Measurements from ENCODE around the gene DDOST.

The DDOST gene

DNA sequence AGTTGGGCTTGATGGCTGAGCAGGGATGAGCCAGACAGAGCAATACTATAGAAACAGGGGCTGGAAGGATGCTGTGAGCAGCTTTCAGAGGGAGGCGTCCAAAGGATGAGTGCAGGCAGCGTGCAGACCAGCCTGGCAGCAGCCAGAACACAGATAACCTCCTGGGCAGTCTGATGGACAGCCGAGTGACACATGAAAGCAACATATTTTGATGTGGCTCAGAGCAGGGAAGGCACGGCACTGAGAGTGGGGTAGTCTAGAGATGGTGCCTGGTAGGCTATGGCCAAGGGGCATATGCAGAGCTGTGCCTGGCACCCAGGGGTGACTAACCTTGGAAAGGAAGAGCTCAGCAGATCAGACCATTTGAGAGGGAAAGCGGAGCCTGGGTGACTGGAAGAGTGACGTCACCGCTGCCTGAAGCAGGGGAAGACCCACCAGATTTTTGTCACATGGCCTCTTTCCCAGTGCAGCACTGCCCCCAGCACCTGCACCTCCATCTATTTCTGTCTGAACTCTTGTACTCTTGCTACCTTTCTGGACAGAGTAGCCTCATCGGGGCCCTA is 24.3 kb downstream of the DDOST start:
- DNase-seq (ENCODE audit: low read depth), result no peak
- H3K4me3 ChIP-seq (ENCODE audit: low read depth, low read length), result no peak overlapping the region
- TF ChIP-seq, protein P1, sequence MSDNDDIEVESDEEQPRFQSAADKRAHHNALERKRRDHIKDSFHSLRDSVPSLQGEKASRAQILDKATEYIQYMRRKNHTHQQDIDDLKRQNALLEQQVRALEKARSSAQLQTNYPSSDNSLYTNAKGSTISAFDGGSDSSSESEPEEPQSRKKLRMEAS (IDR thresholded peaks at IDR 0.05; ENCODE audit: low read depth, low read length), result no peak
- TF ChIP-seq, protein P2, sequence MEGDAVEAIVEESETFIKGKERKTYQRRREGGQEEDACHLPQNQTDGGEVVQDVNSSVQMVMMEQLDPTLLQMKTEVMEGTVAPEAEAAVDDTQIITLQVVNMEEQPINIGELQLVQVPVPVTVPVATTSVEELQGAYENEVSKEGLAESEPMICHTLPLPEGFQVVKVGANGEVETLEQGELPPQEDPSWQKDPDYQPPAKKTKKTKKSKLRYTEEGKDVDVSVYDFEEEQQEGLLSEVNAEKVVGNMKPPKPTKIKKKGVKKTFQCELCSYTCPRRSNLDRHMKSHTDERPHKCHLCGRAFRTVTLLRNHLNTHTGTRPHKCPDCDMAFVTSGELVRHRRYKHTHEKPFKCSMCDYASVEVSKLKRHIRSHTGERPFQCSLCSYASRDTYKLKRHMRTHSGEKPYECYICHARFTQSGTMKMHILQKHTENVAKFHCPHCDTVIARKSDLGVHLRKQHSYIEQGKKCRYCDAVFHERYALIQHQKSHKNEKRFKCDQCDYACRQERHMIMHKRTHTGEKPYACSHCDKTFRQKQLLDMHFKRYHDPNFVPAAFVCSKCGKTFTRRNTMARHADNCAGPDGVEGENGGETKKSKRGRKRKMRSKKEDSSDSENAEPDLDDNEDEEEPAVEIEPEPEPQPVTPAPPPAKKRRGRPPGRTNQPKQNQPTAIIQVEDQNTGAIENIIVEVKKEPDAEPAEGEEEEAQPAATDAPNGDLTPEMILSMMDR (IDR thresholded peaks at IDR 0.05; ENCODE audit: low read depth, low read length), result no peak
- no peak for TF ChIP-seq POLR2A (IDR thresholded peaks at IDR 0.05; ENCODE audit: extremely low read depth, insufficient read length)
- no peak for TF ChIP-seq MYC (IDR thresholded peaks at IDR 0.05; ENCODE audit: low read depth, low read length)

DNA sequence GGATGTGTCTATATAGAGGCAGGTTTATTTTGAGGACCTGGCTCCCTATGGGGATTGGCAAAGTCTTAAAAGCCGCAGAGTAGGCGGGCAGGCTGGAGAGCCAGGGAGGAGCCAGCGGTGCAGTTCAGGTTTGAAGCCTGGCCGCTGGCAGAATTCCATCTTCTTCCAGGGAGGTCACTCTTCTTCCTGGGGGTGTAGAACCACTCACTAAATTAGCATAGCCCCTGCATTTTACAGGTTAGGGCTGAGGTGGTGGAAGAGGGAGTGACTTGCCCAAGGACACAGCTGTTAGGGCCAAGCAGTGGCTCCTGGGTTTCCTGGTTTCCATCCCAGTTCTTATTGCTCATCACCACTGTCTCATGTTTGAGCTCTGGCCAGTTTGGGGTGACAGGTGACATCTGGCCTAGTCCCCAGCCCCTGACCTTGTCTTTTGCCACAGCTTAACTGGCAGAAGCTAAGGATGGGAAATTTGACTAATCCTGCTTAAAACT is 26.5 kb downstream of the DDOST start:
- peak; percentile 73 for DNase-seq (ENCODE audit: low read depth)
- TF ChIP-seq, protein P2 (IDR thresholded peaks at IDR 0.05; ENCODE audit: low read depth, low read length), result no peak
- no peak for TF ChIP-seq MYC (IDR thresholded peaks at IDR 0.05; ENCODE audit: low read depth, low read length)
- TF ChIP-seq, protein P1 (IDR thresholded peaks at IDR 0.05; ENCODE audit: low read depth, low read length), result no peak
- no peak for TF ChIP-seq POLR2A (IDR thresholded peaks at IDR 0.05; ENCODE audit: extremely low read depth, insufficient read length)
- peak overlapping the region; percentile 69 for H3K4me3 ChIP-seq (ENCODE audit: low read depth, low read length)

DNA sequence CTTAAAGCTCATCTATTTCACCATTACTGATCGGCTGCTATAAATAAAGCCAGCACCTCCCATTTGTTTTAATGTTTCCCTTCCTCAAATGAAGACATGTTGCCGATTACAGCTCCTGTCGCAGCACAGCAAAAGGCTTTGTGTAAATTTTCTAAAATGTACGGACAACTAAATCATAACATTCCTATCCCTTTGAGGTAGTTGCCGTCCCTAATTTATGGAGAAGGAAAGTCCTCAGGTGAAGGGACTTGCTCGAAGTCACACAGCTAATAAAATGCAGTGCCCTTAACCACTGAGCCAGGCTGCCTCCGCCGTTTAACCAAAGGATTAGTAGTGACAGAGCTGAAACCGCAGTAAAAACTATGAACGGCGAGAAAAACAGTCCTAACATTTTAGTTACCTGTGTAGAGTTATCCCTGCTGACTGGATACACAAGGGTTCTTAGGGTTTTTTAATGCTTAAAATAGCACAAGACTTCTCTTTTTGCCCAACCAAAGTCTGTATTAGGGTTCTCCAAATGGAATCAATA is 27.0 kb downstream of the DDOST start:
- peak overlapping the region; percentile 69 for H3K4me3 ChIP-seq (ENCODE audit: low read depth, low read length)
- DNase-seq (ENCODE audit: low read depth), result peak; percentile 46
- TF ChIP-seq, protein P2 (IDR thresholded peaks at IDR 0.05; ENCODE audit: low read depth, low read length), result no peak
- TF ChIP-seq POLR2A (IDR thresholded peaks at IDR 0.05; ENCODE audit: extremely low read depth, insufficient read length) (no peak), MYC (IDR thresholded peaks at IDR 0.05; ENCODE audit: low read depth, low read length) (no peak)
- TF ChIP-seq, protein P1 (IDR thresholded peaks at IDR 0.05; ENCODE audit: low read depth, low read length), result no peak

DNA sequence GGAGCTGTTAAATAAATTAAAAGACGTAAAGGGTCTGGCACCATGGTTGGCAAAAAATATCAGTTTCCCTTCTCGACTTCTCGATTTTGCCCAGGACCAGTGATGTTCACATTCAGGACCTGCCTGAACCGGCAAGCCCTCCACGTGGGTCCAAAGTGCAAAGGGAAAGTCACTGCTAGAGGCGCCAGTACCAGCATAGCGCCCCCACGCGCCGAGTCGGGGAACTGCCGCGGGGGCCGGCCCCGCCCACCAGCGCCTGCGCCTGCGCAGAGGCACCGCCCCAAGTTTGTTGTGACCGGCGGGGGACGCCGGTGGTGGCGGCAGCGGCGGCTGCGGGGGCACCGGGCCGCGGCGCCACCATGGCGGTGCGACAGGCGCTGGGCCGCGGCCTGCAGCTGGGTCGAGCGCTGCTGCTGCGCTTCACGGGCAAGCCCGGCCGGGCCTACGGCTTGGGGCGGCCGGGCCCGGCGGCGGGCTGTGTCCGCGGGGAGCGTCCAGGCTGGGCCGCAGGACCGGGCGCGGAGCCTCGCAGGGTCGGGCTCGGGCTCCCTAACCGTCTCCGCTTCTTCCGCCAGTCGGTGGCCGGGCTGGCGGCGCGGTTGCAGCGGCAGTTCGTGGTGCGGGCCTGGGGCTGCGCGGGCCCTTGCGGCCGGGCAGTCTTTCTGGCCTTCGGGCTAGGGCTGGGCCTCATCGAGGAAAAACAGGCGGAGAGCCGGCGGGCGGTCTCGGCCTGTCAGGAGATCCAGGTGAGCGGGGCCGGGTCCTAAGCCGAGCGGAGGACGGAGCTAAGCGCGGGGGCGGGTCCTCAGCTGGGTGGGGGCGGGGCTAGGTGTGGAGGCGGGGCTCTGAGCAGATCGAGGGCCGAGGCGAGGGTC is 27.7 kb downstream of the DDOST start, which contains the start of gene PINK1:
PINK1 (plus strand) TSS at position 269 of the 875 bp plus-strand sequence; CDS start at position 360, 91 bp downstream.
- TF ChIP-seq POLR2A (IDR thresholded peaks at IDR 0.05; ENCODE audit: extremely low read depth, insufficient read length), result peak; percentile 55
- TF ChIP-seq, protein P2 (IDR thresholded peaks at IDR 0.05; ENCODE audit: low read depth, low read length), result peak; percentile 83
- TF ChIP-seq MYC (IDR thresholded peaks at IDR 0.05; ENCODE audit: low read depth, low read length), result peak; percentile 94
- TF ChIP-seq, protein P1 (IDR thresholded peaks at IDR 0.05; ENCODE audit: low read depth, low read length), result peak; percentile 94
- peak; percentile 80 for DNase-seq (ENCODE audit: low read depth)
- H3K4me3 ChIP-seq (ENCODE audit: low read depth, low read length), result peak within 1 kb of the TSS; percentile 69

DNA sequence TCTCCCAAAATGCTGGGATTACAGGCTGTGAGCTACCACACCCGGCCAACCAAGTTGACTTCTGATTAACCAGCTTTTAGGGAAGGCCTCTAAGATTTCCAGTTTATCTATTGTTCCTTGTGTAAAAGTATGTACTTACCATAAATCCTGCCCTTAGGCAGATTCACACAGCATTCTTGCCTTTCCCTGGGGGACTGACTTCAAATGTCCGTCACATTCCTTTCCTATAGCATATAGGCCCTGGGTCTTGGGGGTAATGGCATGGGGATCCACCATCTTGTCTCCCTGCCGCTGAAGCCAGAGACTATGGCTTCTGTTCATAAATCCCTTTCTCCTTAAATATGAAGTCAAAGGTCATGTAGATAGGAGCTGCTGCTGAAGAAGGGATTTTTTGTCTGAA is 28.8 kb downstream of the DDOST start:
- no peak for DNase-seq (ENCODE audit: low read depth)
- no peak for TF ChIP-seq MYC (IDR thresholded peaks at IDR 0.05; ENCODE audit: low read depth, low read length)
- no peak for TF ChIP-seq POLR2A (IDR thresholded peaks at IDR 0.05; ENCODE audit: extremely low read depth, insufficient read length)
- TF ChIP-seq, protein P1 (IDR thresholded peaks at IDR 0.05; ENCODE audit: low read depth, low read length), result no peak
- TF ChIP-seq, protein P2 (IDR thresholded peaks at IDR 0.05; ENCODE audit: low read depth, low read length), result no peak
- no peak overlapping the region for H3K4me3 ChIP-seq (ENCODE audit: low read depth, low read length)
